A549 (cell line): ENCODE results near the gene SGTB. TPM values are rescaled to one million over a fixed set of nuclear protein-coding genes. Genes with fewer than 3 reads are reported as not detected.

Experiments
- ATAC-seq, 2 experiments: fragments of 200-7000 bp in 1 of 2; fragments of >200 bp in 1 of 2; cut with Nextera tagmentation in 1 of 2; cut with Tn5 transposase in 1 of 2; 3 replicates each; pipeline versions ENCODE4 v1.8.0 to v1.9.1; 2018 to 2020; ENCODE audit warnings: mild to moderate bottlenecking in 1 of 2, moderate library complexity in 1 of 2
- CTCF ChIA-PET: fragments of 300-600 bp; sonication (Branson Sonifier 250); formaldehyde crosslinking; extraction: SDS; loops from one replicate; lab custom pipeline; 2021; ENCODE audit warnings: antibody characterized with exemption, inconsistent platforms; lab: Yijun Ruan, JAX
- POLR2A ChIA-PET: fragments of 350-600 bp; formaldehyde crosslinking; extraction: SDS; loops from one replicate; lab custom pipeline; 2021; ENCODE audit warnings: antibody characterized with exemption, inconsistent platforms; lab: Yijun Ruan, JAX
- DNase-seq, 2 experiments: peaks; one replicate each; pipeline versions ENCODE4 v3.0.0 to v3.0.0-alpha.2; 2011 to 2016; ENCODE audit warnings: low read depth in 1 of 2, low spot score in 1 of 2
- FAIRE-seq: peaks from 2 replicates; lab custom pipeline; 2011; peaks lifted over from hg19 to GRCh38; lab: Jason Lieb, UNC
- H3K27ac ChIP-seq, 2 experiments: fragments of >200 bp; sonication (Bioruptor Twin); formaldehyde crosslinking; 3 replicates each; pipeline ENCODE4 v1.5.1; 2016 to 2017
- H3K4me1 ChIP-seq: fragments of >200 bp; sonication (Bioruptor Twin); formaldehyde crosslinking; 3 replicates; pipeline ENCODE4 v1.6.1; 2016
- H3K4me2 ChIP-seq: fragments of >200 bp; sonication (Bioruptor Twin); formaldehyde crosslinking; 3 replicates; pipeline ENCODE4 v1.6.1; 2016
- H3K4me3 ChIP-seq: fragments of >200 bp; sonication (Bioruptor Twin); formaldehyde crosslinking; 3 replicates; pipeline ENCODE4 v1.5.1; 2016
- H3K9me3 ChIP-seq: fragments of >200 bp; sonication (Bioruptor Twin); formaldehyde crosslinking; 3 replicates; pipeline ENCODE4 v1.6.1; 2016
- BHLHE40 ChIP-seq: IDR thresholded peaks from 2 replicates; pipeline ENCODE4 v1.6.1; 2012; ENCODE audit warnings: low read depth, low read length, inconsistent platforms
- CBX2 ChIP-seq: fragments of 200-600 bp; sonication (generic); IDR thresholded peaks from 2 replicates; pipeline ENCODE4 v1.6.1; 2016; ENCODE audit warnings: low read depth, mild to moderate bottlenecking, borderline replicate concordance
- CBX8 ChIP-seq: fragments of 200-600 bp; sonication (generic); IDR thresholded peaks from 2 replicates; pipeline ENCODE4 v1.6.1; 2016
- CHD2 ChIP-seq: fragments of 150-350 bp; IDR thresholded peaks from 2 replicates; pipeline ENCODE4 v1.6.1; 2014; ENCODE audit warnings: low read length; ENCODE audit not compliant: partially characterized antibody
- CHD4 ChIP-seq: fragments of 200-600 bp; sonication (generic); IDR thresholded peaks from 2 replicates; pipeline ENCODE4 v1.6.1; 2016; ENCODE audit warnings: antibody characterized with exemption, mild to moderate bottlenecking, borderline replicate concordance
- EP300 ChIP-seq, 2 experiments: fragments of >200 bp; sonication (Bioruptor Twin); formaldehyde crosslinking; IDR thresholded peaks; 2 replicates in 1 of 2; 3 replicates in 1 of 2; pipeline ENCODE4 v1.6.1; 2016 to 2017
- ESRRA ChIP-seq: fragments of 150-350 bp; IDR thresholded peaks from 2 replicates; pipeline ENCODE4 v1.6.1; 2014; ENCODE audit warnings: mild to moderate bottlenecking, low read length, borderline replicate concordance
- FOSB ChIP-seq: fragments of 250-450 bp; sonication (Bioruptor Pico); IDR thresholded peaks from 2 replicates; pipeline ENCODE4 v1.5.0; 2020; ENCODE audit warnings: mild to moderate bottlenecking, moderate library complexity
- FOSL2 ChIP-seq, 2 experiments: fragments of 450-650 bp in 1 of 2; fragments of >200 bp in 1 of 2; sonication (Bioruptor Twin) in 1 of 2; formaldehyde crosslinking; IDR thresholded peaks; 2 replicates each; pipeline versions ENCODE4 v1.5.0 to v1.6.1; 2016 to 2020; ENCODE audit warnings: mild to moderate bottlenecking in 1 of 2, moderate library complexity in 1 of 2
- HDAC2 ChIP-seq: fragments of 200-600 bp; sonication (generic); IDR thresholded peaks from 2 replicates; pipeline ENCODE4 v1.6.1; 2016
- HOXA7 ChIP-seq: fragments of 250-450 bp; sonication (Bioruptor Pico); IDR thresholded peaks from 2 replicates; pipeline ENCODE4 v1.5.0; 2020; ENCODE audit warnings: mild to moderate bottlenecking, moderate library complexity
- HOXB13 ChIP-seq: fragments of 250-450 bp; sonication (Bioruptor Pico); IDR thresholded peaks from 2 replicates; pipeline ENCODE4 v1.5.0; 2020; ENCODE audit warnings: low read depth, mild to moderate bottlenecking, moderate library complexity
- KDM5A ChIP-seq: fragments of 200-600 bp; sonication (generic); IDR thresholded peaks from 2 replicates; pipeline ENCODE4 v1.6.1; 2016; ENCODE audit warnings: antibody characterized with exemption, mild to moderate bottlenecking
- MAFK ChIP-seq: fragments of 450-650 bp; IDR thresholded peaks from 2 replicates; pipeline ENCODE4 v1.6.1; 2014; ENCODE audit not compliant: partially characterized antibody
- MAZ ChIP-seq: fragments of 150-350 bp; IDR thresholded peaks from 2 replicates; pipeline ENCODE4 v1.6.1; 2014; ENCODE audit warnings: antibody characterized with exemption, low read depth, low read length, borderline replicate concordance
- NFE2L2 ChIP-seq: fragments of 150-350 bp; conservative IDR thresholded peaks from 2 replicates; pipeline ENCODE4 v1.6.1; 2014; ENCODE audit warnings: low read length
- PHF8 ChIP-seq: fragments of 200-600 bp; sonication (generic); IDR thresholded peaks from 2 replicates; pipeline ENCODE4 v1.6.1; 2016; ENCODE audit warnings: low read depth, mild to moderate bottlenecking, antibody characterized with exemption, moderate library complexity, borderline replicate concordance
- POLR2A ChIP-seq: IDR thresholded peaks from 2 replicates; pipeline ENCODE4 v1.6.1; 2012; ENCODE audit warnings: mild to moderate bottlenecking, low read length
- RARB ChIP-seq: fragments of 250-450 bp; sonication (Bioruptor Pico); IDR thresholded peaks from 2 replicates; pipeline ENCODE4 v1.8.0; 2021; ENCODE audit warnings: mild to moderate bottlenecking, moderate library complexity
- RFX5 ChIP-seq: fragments of 450-650 bp; IDR thresholded peaks from 2 replicates; pipeline ENCODE4 v1.7.1; 2014; ENCODE audit warnings: antibody characterized with exemption, mild to moderate bottlenecking, moderate library complexity
- RNF2 ChIP-seq: fragments of 200-600 bp; sonication (generic); IDR thresholded peaks from 2 replicates; pipeline ENCODE4 v1.6.1; 2016; ENCODE audit warnings: low read depth, mild to moderate bottlenecking, antibody characterized with exemption, moderate library complexity, borderline replicate concordance
- SMC3 ChIP-seq: fragments of >200 bp; sonication (Bioruptor Twin); formaldehyde crosslinking; IDR thresholded peaks from 3 replicates; pipeline ENCODE4 v1.6.1; 2018; ENCODE audit warnings: inconsistent platforms
- SREBF2 ChIP-seq: fragments of 450-650 bp; IDR thresholded peaks from 2 replicates; pipeline ENCODE4 v1.6.1; 2014; ENCODE audit warnings: mild to moderate bottlenecking, moderate library complexity
- TP53 ChIP-seq: fragments of 250-450 bp; sonication (Bioruptor Pico); IDR thresholded peaks from 2 replicates; pipeline ENCODE4 v1.5.0; 2021; ENCODE audit warnings: mild to moderate bottlenecking, moderate library complexity
- ZC3H11A ChIP-seq: fragments of 450-650 bp; IDR thresholded peaks from 2 replicates; pipeline ENCODE4 v1.6.1; 2014; ENCODE audit warnings: antibody characterized with exemption, mild to moderate bottlenecking
- ZNF302 ChIP-seq: fragments of 250-450 bp; sonication (Bioruptor Pico); IDR thresholded peaks from 2 replicates; pipeline ENCODE4 v1.9.0; 2021; ENCODE audit warnings: inconsistent platforms, mild to moderate bottlenecking, moderate library complexity
- ZSCAN20 ChIP-seq: fragments of 250-450 bp; sonication (Bioruptor Pico); IDR thresholded peaks from 2 replicates; pipeline ENCODE4 v1.8.0; 2022; ENCODE audit warnings: mild to moderate bottlenecking, moderate library complexity
- WGBS: methylation state at CpG from one replicate; pipeline ENCODE4 v1.1.6; 2017; ENCODE audit errors: missing lambda C conversion rate; 5-methylcytosine and 5-hydroxymethylcytosine counted together
- polyA plus RNA-seq, 4 experiments: library from polyadenylated mRNA; depleted of rRNA in 3 of 4; stranded (reverse); fragments of >200 nt; fragmentation: RNase III in 1 of 4; extraction: RNeasy Plus Mini Kit Qiagen cat#74134 plus additional on column Dnase treatment in 1 of 4; gene quantifications; 2 replicates in 3 of 4; 3 replicates in 1 of 4; pipeline ENCODE4 v1.2.3, GENCODE V29; 2011 to 2017
- TF ChIP-seq, protein P1 (sequence below): fragments of >200 bp; sonication (Bioruptor Twin); formaldehyde crosslinking; IDR thresholded peaks from 3 replicates; pipeline ENCODE4 v1.5.1; 2016
- TF ChIP-seq, protein P2 (sequence below): IDR thresholded peaks from 2 replicates; pipeline ENCODE4 v1.6.1; 2012; ENCODE audit warnings: low read depth, borderline replicate concordance
- TF ChIP-seq, protein P3 (sequence below): fragments of 150-350 bp; IDR thresholded peaks from 2 replicates; pipeline ENCODE4 v1.6.1; 2014; ENCODE audit warnings: low read depth, mild to moderate bottlenecking, low read length

SGTB gene
- polyA plus RNA-seq, 2 of the 4 experiments (the other 2 are of a cell fraction): 8.6 to 17.4 TPM

DNA sequence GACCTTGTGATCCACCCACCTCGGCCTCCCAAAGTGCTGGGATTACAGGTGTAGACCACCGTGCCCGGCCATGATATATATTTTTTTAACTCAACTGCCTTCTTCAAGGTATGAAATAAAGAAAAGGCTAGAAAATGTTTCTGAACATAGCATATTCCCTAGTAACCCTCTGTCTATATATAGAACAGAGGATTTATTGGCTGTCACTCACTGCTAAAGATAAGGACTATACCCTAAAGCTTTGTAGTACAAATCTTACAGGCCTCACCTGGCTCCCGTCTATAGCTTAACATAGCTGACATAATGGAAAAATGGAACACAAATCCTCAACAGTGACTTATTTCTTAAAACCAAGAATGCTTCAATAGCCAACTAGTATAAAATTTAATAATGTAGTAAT is 14.2 kb downstream of the SGTB start:
- no peak overlapping the region for H3K4me2 ChIP-seq
- 94% methylated on average over 4 of the region's 4 CpGs for WGBS
- no peak for TF ChIP-seq NFE2L2
- no peak for TF ChIP-seq SMC3
- no peak for TF ChIP-seq ZC3H11A
- TF ChIP-seq CBX2: no peak
- TF ChIP-seq ZNF302: no peak
- TF ChIP-seq SREBF2: no peak
- TF ChIP-seq POLR2A: no peak
- TF ChIP-seq RARB (CRISPR knock-in tag): no peak
- no peak for TF ChIP-seq PHF8
- no peak for TF ChIP-seq CBX8
- TF ChIP-seq, protein P1, sequence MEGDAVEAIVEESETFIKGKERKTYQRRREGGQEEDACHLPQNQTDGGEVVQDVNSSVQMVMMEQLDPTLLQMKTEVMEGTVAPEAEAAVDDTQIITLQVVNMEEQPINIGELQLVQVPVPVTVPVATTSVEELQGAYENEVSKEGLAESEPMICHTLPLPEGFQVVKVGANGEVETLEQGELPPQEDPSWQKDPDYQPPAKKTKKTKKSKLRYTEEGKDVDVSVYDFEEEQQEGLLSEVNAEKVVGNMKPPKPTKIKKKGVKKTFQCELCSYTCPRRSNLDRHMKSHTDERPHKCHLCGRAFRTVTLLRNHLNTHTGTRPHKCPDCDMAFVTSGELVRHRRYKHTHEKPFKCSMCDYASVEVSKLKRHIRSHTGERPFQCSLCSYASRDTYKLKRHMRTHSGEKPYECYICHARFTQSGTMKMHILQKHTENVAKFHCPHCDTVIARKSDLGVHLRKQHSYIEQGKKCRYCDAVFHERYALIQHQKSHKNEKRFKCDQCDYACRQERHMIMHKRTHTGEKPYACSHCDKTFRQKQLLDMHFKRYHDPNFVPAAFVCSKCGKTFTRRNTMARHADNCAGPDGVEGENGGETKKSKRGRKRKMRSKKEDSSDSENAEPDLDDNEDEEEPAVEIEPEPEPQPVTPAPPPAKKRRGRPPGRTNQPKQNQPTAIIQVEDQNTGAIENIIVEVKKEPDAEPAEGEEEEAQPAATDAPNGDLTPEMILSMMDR: no peak
- TF ChIP-seq FOSB (CRISPR knock-in tag): no peak
- TF ChIP-seq, protein P2, sequence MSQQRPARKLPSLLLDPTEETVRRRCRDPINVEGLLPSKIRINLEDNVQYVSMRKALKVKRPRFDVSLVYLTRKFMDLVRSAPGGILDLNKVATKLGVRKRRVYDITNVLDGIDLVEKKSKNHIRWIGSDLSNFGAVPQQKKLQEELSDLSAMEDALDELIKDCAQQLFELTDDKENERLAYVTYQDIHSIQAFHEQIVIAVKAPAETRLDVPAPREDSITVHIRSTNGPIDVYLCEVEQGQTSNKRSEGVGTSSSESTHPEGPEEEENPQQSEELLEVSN: no peak
- no peak for TF ChIP-seq BHLHE40
- no peak for TF ChIP-seq EP300 (IDR thresholded peaks at IDR 0.05)
- TF ChIP-seq KDM5A: no peak
- no peak overlapping the region for H3K4me3 ChIP-seq
- DNase-seq (no peak), FAIRE-seq (no peak), ATAC-seq (no peak)
- no peaks in the 10 kb centered on the region for H3K4me1 ChIP-seq
- CTCF ChIA-PET: interaction anchor here (1.0 to 1.1 kb wide), 2 partner anchors 34 to 43 kb away, joined by 3 to 4 read pairs; no protein-coding TSS in a partner anchor
- H3K27ac ChIP-seq: no peak overlapping the region
- POLR2A ChIA-PET: no interaction called here
- no peaks in the 10 kb centered on the region for H3K9me3 ChIP-seq

DNA sequence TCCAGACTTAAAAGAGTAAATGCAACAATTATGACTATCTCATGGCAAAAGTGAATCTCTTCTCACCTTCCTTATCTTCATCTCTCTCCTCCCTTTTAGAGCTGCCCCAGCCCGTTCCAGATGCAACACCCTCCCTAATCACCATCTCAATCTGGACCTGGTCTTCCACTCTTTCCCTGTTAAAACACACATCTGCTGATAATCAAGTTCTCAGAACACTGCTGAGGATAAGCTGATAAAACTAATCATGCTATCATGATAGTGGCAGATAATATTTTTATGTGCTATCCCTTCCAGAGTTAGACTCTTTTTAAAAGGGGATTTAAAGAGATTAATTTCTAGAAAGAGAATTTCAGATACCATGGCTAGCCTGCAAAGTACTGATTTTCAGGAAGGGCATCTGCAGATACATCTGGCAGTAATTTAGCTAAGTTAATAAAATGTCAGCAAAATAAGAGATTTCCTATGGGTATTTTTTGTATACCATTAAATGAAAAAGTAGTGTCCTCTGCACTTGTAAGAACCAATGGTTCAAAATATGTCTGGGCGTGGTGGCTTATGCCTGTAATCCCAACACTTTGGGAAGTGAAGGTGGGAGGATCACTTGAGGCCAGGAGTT is 17.2 kb downstream of the SGTB start:
- 89% methylated on average over 2 of the region's 2 CpGs for WGBS
- no peak overlapping the region for H3K4me3 ChIP-seq
- POLR2A ChIA-PET: no interaction called here
- H3K4me1 ChIP-seq: no peaks in the 10 kb centered on the region
- FAIRE-seq (no peak), DNase-seq (no peak), ATAC-seq (no peak)
- no peak overlapping the region for H3K27ac ChIP-seq
- CTCF ChIA-PET: no interaction called here
- H3K9me3 ChIP-seq: no peaks in the 10 kb centered on the region
- TF ChIP-seq FOSB (CRISPR knock-in tag) (no peak), ZSCAN20 (CRISPR knock-in tag) (no peak), KDM5A (no peak), ZC3H11A (no peak), CHD2 (no peak), RFX5 (no peak), SREBF2 (no peak), MAZ (no peak), ESRRA (no peak), HOXB13 (CRISPR knock-in tag) (no peak), HOXA7 (CRISPR knock-in tag) (no peak), CHD4 (no peak), HDAC2 (no peak), RNF2 (no peak), FOSL2 (IDR thresholded peaks at IDR 0.05) (no peak), FOSL2 (CRISPR knock-in tag; IDR thresholded peaks at IDR 0.05) (no peak), TP53 (CRISPR knock-in tag) (no peak), MAFK (no peak)
- TF ChIP-seq, protein P3, sequence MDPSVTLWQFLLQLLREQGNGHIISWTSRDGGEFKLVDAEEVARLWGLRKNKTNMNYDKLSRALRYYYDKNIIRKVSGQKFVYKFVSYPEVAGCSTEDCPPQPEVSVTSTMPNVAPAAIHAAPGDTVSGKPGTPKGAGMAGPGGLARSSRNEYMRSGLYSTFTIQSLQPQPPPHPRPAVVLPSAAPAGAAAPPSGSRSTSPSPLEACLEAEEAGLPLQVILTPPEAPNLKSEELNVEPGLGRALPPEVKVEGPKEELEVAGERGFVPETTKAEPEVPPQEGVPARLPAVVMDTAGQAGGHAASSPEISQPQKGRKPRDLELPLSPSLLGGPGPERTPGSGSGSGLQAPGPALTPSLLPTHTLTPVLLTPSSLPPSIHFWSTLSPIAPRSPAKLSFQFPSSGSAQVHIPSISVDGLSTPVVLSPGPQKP: no peak
- H3K4me2 ChIP-seq: no peak overlapping the region
